ENCODE data around the gene TUBA3E.
"Not testable (repeated sequence)": the region's sequence is repeated elsewhere in the genome, so short reads cannot be mapped to it uniquely, and the experiment has no call there.

The TUBA3E gene

GRCh38 chr2:130198343-130198742 lies at the start of gene TUBA3E:
TUBA3E (minus strand) TSS chr2:130198439; CDS start chr2:130198360, 79 bp downstream.
- DNase-seq = no peak

- no peak for DNase-seq
Measured at GRCh38 chr2:130246430-130246829, 48.2 kb upstream of the TUBA3E start.

- no peak for DNase-seq
Measured at GRCh38 chr2:130245976-130246375, 47.7 kb upstream of the TUBA3E start.

GRCh38 chr2:130243359-130243758 lies 45.1 kb upstream of the TUBA3E start:
- no peak for DNase-seq

- no peak for DNase-seq
Measured at GRCh38 chr2:130241041-130241707, 42.9 kb upstream of the TUBA3E start.

GRCh38 chr2:130239581-130239980 lies 41.3 kb upstream of the TUBA3E start:
- not testable (repeated sequence) for DNase-seq

GRCh38 chr2:130233066-130233465 lies 34.8 kb upstream of the TUBA3E start:
- DNase-seq = not testable (repeated sequence)

GRCh38 chr2:130231656-130232055 lies 33.4 kb upstream of the TUBA3E start:
- no peak for DNase-seq

GRCh38 chr2:130230907-130231306 lies 32.7 kb upstream of the TUBA3E start:
- not testable (repeated sequence) for DNase-seq

GRCh38 chr2:130230376-130230775 lies 32.1 kb upstream of the TUBA3E start:
- not testable (repeated sequence) for DNase-seq

GRCh38 chr2:130229161-130229510 lies 30.9 kb upstream of the TUBA3E start:
- DNase-seq = peak; percentile 37

- not testable (repeated sequence) for DNase-seq
Measured at GRCh38 chr2:130228467-130229160, 30.4 kb upstream of the TUBA3E start.

GRCh38 chr2:130228005-130228404 lies 29.8 kb upstream of the TUBA3E start:
- DNase-seq = not testable (repeated sequence)

- DNase-seq = not testable (repeated sequence)
Measured at GRCh38 chr2:130222523-130222922, 24.3 kb upstream of the TUBA3E start.

GRCh38 chr2:130220505-130220904 lies 22.3 kb upstream of the TUBA3E start:
- not testable (repeated sequence) for DNase-seq

GRCh38 chr2:130219147-130219546 lies 20.9 kb upstream of the TUBA3E start:
- not testable (repeated sequence) for DNase-seq

- DNase-seq = not testable (repeated sequence)
Measured at GRCh38 chr2:130207051-130207450, 8.8 kb upstream of the TUBA3E start.

- not testable (repeated sequence) for DNase-seq
Measured at GRCh38 chr2:130203150-130203549, 4.9 kb upstream of the TUBA3E start.

- DNase-seq = not testable (repeated sequence)
Measured at GRCh38 chr2:130202518-130202917, 4.3 kb upstream of the TUBA3E start.

- DNase-seq = not testable (repeated sequence)
Measured at GRCh38 chr2:130196052-130196451, 2.2 kb downstream of the TUBA3E start.

GRCh38 chr2:130195089-130195635 lies 3.1 kb downstream of the TUBA3E start:
- not testable (repeated sequence) for DNase-seq

- DNase-seq = not testable (repeated sequence)
Measured at GRCh38 chr2:130193824-130194223, 4.4 kb downstream of the TUBA3E start.

GRCh38 chr2:130192451-130192850 lies 5.8 kb downstream of the TUBA3E start:
- DNase-seq = not testable (repeated sequence)

- not testable (repeated sequence) for DNase-seq
Measured at GRCh38 chr2:130191319-130191718, 6.9 kb downstream of the TUBA3E start.

All from activated CD4-positive, CD25-positive, alpha-beta regulatory T cell treated with anti-CD3 and anti-CD28 coated beads, Interleukin-2, amount 50 U/mL, for 72 hours (primary cell).